Large intestine (tissue), 3 donors: ENCODE measurements around the gene ENO4. TPM values are rescaled to one million over a fixed set of nuclear protein-coding genes. Genes with fewer than 3 reads are reported as not detected.

Experiments
- DNase-seq, 2 donors: peaks; one replicate each; pipeline versions ENCODE4 v3.0.0 to v3.0.0-alpha.2; 2013
- H3K27ac ChIP-seq: one replicate; pipeline ENCODE4 v1.5.1; 2013; ENCODE audit warnings: low read length
- H3K27me3 ChIP-seq: 2 replicates; pipeline ENCODE4 v1.6.1; 2013; ENCODE audit warnings: low read length; ENCODE audit not compliant: control insufficient read depth, insufficient read depth
- H3K36me3 ChIP-seq: 2 replicates; pipeline ENCODE4 v1.6.1; 2013; ENCODE audit warnings: low read length; ENCODE audit not compliant: control insufficient read depth, insufficient read depth
- H3K4me1 ChIP-seq: one replicate; pipeline ENCODE4 v1.6.1; 2013; ENCODE audit warnings: low read length; ENCODE audit not compliant: control insufficient read depth, insufficient read depth
- H3K4me3 ChIP-seq: one replicate; pipeline ENCODE4 v1.5.1; 2013; ENCODE audit warnings: low read length
- H3K9me3 ChIP-seq: one replicate; pipeline ENCODE4 v1.6.1; 2013; ENCODE audit warnings: mild to moderate bottlenecking, low read depth, low read length, moderate library complexity; ENCODE audit not compliant: control insufficient read depth
- WGBS: methylation state at CpG from one replicate; pipeline ENCODE4 v1.1.5; 2013; ENCODE audit warnings: low lambda C conversion rate; ENCODE audit not compliant: insufficient coverage; 5-methylcytosine and 5-hydroxymethylcytosine counted together
- polyA plus RNA-seq: library from polyadenylated mRNA; unstranded; fragments of 120-200 nt; gene quantifications from one replicate; pipeline ENCODE4 v1.2.1, GENCODE V29; 2013

ENO4 gene
- polyA plus RNA-seq, 1 donor = 1.1 TPM

DNA sequence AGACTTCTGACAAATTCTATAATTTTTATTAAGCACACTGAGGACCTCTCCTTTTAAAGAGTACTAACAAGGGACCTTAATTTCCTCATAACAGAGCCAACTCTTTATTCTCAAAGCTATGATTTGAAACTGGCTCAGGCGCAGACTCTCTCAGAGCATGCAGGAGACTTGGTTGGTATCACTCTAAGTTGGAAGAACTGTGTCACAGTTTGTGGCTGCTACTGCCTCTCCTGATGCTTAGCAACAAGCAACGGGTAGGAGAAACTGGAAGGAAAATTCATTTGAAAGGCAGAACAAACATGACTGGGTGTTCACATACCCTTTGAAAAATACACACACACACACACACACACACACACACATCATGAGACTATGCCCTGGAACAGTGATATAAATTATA is 33.3 kb downstream of the ENO4 start:
- Histone ChIP-seq H3K27ac (no peak overlapping the region), H3K4me3 (no peak overlapping the region), H3K36me3 (no peaks in the 10 kb centered on the region), H3K9me3 (no peaks in the 10 kb centered on the region), H3K27me3 (no peaks in the 10 kb centered on the region), H3K4me1 (no peaks in the 10 kb centered on the region)
- no peak for DNase-seq
- no CpG with 5 or more reads among the region's 2 CpGs for WGBS

DNA sequence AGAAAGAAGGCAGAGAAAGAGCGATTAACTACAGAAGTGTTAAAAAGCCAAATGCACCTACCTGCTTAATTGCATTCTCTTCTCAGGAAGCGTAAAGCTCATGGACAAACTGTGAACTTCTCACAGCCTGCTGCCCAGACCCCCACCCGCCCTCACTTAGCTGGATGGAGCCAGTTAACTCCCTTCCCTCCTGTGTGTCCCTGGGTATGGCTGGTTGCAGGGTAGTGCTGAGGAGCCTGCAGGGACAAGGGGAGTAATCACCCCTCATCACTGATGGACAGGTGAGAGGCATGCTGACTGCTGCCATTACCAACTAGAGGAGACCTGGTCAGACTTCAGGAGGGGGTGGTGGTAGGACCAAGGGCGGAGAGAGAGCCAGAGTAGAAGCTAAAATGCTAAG is 37.5 kb downstream of the ENO4 start:
- H3K4me3 ChIP-seq = no peak overlapping the region
- H3K9me3 ChIP-seq = no peaks in the 10 kb centered on the region
- no peak for DNase-seq
- WGBS = no CpG with 5 or more reads among the region's 4 CpGs
- H3K27ac ChIP-seq = no peak overlapping the region
- peaks cover 5% of the 10 kb centered on the region for H3K36me3 ChIP-seq
- no peaks in the 10 kb centered on the region for H3K4me1 ChIP-seq
- H3K27me3 ChIP-seq = no peaks in the 10 kb centered on the region

DNA sequence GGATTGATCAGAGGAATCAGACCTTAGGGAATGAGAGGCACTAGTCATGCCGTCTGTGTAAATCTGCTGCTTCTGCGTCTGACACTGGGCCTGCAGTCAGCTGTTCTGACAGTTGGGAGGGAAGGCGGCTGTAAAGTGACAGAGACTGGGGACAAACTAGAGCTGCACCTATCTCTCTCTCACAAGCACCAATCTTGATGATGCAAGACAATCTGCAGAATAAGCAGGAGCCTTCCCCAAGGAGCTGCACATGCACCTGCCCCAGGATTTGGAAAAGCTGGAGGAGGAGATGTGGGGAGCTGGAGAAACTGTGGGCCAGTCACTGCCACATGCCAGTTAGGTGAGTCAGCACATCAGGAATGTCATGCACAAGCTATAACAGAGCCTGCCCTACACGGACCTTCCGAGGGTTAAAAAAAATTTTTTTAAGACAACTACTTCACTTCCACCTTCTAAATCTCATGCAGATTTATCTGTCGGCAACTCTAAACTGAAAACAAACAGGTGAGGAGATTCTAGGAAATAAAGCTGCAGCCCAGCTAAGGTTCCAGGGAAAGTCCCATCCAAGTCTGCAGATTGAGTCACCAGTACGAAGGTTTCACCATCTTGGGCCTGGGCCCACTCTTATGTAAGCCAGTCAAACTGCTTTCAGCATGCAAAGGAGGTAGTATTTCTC is 39.2 kb downstream of the ENO4 start:
- no peak for DNase-seq
- WGBS = 40% methylated on average over 2 of the region's 7 CpGs

DNA sequence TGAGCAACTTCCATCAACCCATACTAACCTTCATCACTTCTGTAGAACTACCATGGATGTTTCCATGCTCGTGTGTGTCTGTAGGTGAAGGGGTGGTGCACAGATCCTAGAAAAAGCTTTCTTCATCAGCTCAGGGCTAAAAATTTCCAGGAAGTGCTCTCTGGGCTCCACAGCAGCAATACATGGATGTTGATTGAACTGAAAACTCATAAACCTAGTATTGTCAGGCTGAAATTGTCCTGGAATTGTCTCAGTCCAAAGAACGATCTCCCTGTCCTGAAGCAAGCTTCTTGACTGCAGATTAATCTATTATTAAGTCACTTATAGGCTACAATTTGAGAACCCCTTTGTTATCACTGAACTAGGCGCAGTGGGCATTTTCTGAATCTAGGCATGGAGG is 39.8 kb downstream of the ENO4 start:
- Histone ChIP-seq H3K36me3 (peaks cover 5% of the 10 kb centered on the region), H3K27me3 (no peaks in the 10 kb centered on the region), H3K4me1 (no peaks in the 10 kb centered on the region), H3K9me3 (no peaks in the 10 kb centered on the region), H3K4me3 (no peak overlapping the region), H3K27ac (peak overlapping the region; percentile 14)
- DNase-seq = no peak
- WGBS = no CpG with 5 or more reads among the region's 3 CpGs

More for the DNA sequence above, 39.2 kb downstream of the ENO4 start:
- Histone ChIP-seq H3K27ac (peak overlapping the region; percentile 14), H3K4me3 (no peak overlapping the region), H3K9me3 (no peaks in the 10 kb centered on the region), H3K4me1 (no peaks in the 10 kb centered on the region), H3K27me3 (no peaks in the 10 kb centered on the region), H3K36me3 (peaks cover 5% of the 10 kb centered on the region)

DNA sequence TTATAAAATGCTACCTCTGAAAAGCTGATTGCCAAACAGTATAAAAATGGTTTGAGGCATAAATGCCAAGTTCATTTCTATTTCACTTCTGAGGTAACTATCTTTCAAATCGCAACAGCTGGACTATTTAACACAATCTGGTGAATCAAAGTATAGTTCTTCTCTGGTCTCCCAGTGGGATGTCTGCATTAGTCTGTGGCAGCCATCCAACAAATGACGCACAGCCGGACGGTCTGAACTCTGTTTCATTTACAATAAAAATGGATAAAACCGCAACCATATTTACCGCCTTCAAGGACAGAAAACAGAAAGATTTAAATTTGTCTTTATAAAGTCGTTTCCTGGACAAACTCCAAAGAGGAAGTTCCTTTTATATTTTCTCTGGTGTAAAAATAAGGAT is 41.9 kb downstream of the ENO4 start:
- Histone ChIP-seq H3K27me3 (no peaks in the 10 kb centered on the region), H3K36me3 (peaks cover 5% of the 10 kb centered on the region), H3K4me3 (no peak overlapping the region), H3K9me3 (no peaks in the 10 kb centered on the region), H3K4me1 (no peaks in the 10 kb centered on the region), H3K27ac (no peak overlapping the region)
- DNase-seq = peak; percentile 16 to 25
- whole genome bisulfite sequencing = 57% methylated on average over 2 of the region's 7 CpGs

DNA sequence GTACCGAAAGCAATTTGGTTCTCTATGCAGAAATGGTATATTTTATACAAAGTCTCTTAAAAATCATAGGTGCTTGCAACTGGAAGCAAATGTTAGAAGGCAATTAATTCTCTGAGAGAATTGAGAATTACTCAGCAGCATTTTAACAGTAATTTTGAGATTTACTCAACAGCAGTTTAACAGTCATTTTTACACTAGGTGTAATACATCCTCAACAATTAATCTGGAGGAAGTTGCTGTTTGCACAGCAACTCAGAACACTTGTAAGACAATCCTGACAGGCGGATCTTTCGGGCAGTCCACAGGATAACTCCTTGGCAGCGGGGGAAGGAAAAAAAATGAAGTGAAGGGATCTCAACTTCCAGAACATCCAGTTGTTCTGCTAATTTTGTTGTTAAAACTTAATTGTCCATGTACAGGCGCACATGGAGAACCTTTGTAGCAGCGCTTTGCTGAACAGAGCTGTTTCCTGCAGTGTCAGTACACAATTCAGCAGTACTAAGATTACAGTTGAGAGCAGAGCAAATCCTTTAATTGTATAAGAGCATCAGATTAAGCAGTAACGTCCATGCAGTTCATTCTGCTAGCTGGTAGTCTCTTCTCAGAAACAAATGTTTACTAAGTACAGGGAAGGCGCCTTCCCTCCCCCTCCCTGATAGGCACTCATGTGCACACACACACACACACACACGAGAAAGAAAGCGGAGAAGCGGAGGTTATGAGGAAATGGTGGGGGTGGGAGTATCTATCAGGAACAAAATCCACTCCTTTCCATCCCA is 43.8 kb downstream of the ENO4 start:
- H3K27ac ChIP-seq = no peak overlapping the region
- DNase-seq = peak in 1 of 2 donors; percentile 13
- H3K4me3 ChIP-seq = no peak overlapping the region
- H3K36me3 ChIP-seq = peaks cover 7% of the 10 kb centered on the region
- no peaks in the 10 kb centered on the region for H3K9me3 ChIP-seq
- no peaks in the 10 kb centered on the region for H3K4me1 ChIP-seq
- WGBS = 62% methylated on average over 2 of the region's 11 CpGs
- H3K27me3 ChIP-seq = no peaks in the 10 kb centered on the region

DNA sequence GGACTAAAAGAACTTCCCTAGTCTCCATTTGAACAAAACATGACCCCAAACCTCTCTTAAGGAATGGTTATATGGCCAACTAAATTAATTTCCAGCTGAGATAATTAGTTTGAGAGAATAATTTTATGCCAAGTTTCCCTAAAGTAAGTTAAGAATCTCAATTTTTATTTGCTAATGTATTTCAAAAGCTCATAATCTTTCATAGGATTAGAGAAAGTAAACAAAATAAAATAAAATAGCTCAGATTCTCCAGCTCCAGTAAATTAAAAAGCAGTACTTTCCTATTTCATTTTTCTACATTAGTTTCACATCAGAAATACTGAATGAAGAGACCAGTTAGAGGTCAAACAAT is 44.4 kb downstream of the ENO4 start:
- Histone ChIP-seq H3K27me3 (no peaks in the 10 kb centered on the region), H3K9me3 (no peaks in the 10 kb centered on the region), H3K4me3 (no peak overlapping the region), H3K36me3 (peaks cover 2% of the 10 kb centered on the region), H3K27ac (no peak overlapping the region), H3K4me1 (no peaks in the 10 kb centered on the region)
- no peak for DNase-seq

DNA sequence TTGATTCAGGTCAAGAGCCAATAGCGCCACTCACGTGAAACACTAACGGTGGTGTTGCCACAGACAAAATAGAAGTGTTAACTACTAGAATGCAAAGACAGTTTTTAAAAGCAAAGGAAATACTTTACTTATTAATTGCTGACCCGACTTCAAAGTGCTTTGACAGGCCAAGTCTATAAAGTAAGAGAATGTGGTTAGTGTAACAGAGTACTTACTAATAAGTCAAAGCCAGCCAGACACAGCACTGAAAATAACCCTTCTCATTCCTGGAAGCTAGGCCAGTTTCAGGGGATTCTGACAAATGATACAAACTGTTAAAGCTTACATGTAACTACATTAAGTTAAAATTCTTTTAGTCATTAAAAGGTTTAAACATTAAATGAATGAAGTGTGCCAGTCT is 50.3 kb downstream of the ENO4 start:
- H3K9me3 ChIP-seq = no peaks in the 10 kb centered on the region
- H3K27ac ChIP-seq = no peak overlapping the region
- H3K4me1 ChIP-seq = no peaks in the 10 kb centered on the region
- H3K36me3 ChIP-seq = peaks cover 17% of the 10 kb centered on the region
- H3K4me3 ChIP-seq = no peak overlapping the region
- no peaks in the 10 kb centered on the region for H3K27me3 ChIP-seq
- 79% methylated on average over 2 of the region's 4 CpGs for WGBS
- no peak for DNase-seq

DNA sequence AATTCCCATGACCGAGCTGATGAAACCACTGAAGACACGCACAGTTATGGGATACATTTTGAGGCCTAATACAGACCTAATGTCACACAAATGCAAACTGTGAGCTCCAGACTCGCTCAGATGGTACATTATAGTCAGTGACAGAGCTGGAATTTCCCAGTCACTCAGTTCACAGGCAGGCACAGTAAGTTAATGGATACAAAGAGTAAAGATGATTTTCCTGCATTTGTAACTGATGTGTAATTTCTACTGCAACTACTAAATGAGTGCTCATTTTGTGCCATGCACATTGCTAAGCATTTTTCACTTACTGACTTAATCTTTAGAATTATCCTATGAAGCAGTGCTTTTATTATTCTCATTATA is 56.5 kb downstream of the ENO4 start:
- H3K27ac ChIP-seq = no peak overlapping the region
- no peak for DNase-seq
- no peak overlapping the region for H3K4me3 ChIP-seq
- H3K9me3 ChIP-seq = no peaks in the 10 kb centered on the region
- H3K27me3 ChIP-seq = no peaks in the 10 kb centered on the region
- no CpG with 5 or more reads among the region's 3 CpGs for WGBS
- no peaks in the 10 kb centered on the region for H3K4me1 ChIP-seq
- H3K36me3 ChIP-seq = peaks cover 26% of the 10 kb centered on the region

DNA sequence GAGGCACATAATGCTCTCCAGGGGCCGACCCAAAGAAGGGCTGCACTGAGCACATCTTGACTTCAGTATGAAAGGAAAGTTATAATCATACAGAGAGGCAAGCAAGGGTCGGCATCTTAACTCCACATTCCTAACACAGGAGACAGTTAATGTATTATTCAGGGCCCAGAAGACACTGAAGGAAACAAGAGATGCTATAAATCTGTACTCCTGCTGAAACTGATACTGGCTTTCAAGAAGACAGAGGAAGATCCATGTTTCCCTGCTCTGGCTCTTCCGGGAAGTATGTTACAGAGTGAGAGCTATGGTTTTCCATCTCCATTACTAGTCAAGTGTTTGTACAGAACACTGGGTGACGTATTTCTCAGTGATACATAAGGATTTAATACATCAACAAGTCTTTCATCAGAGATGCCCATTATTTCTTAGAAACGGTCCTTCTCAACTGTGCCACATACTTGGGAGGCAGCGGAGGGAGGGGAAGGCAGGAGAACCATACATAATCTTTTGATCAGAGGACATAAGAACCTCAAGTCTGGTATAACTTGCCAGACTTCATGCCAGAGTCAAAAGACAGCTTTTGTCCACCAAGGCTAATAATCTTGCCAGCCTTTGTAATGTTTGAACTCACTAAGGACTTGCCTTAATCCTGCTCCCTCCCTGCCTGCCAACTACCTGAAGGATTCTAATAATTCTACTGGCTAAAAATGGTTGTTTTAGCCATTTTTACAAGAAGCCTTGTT is 58.1 kb downstream of the ENO4 start:
- no peak for DNase-seq
- Histone ChIP-seq H3K4me1 (no peaks in the 10 kb centered on the region), H3K27ac (no peak overlapping the region), H3K27me3 (no peaks in the 10 kb centered on the region), H3K9me3 (no peaks in the 10 kb centered on the region), H3K4me3 (no peak overlapping the region), H3K36me3 (peaks cover 31% of the 10 kb centered on the region)
- 75% methylated on average over 2 of the region's 6 CpGs for WGBS
